Astrocyte (in vitro differentiated cells and primary cell): ENCODE measurements around the gene FCER1A. TPM values are rescaled to one million over a fixed set of nuclear protein-coding genes. Genes with fewer than 3 reads are reported as not detected.
"Not testable (repeated sequence)": the region's sequence is repeated elsewhere in the genome, so short reads cannot be mapped to it uniquely, and the experiment has no call there.

Experiments used
- DNase-seq: peaks from one replicate; pipeline ENCODE4 v3.0.0-alpha.2; 2010; ENCODE audit warnings: low read depth
- FAIRE-seq: peaks from 2 replicates; lab custom pipeline; 2011; peaks lifted over from hg19 to GRCh38; lab: Jason Lieb, UNC
- H2AFZ ChIP-seq: 2 replicates; pipeline ENCODE4 v1.6.0; 2012; ENCODE audit warnings: low read depth, low read length, inconsistent platforms
- H3K27ac ChIP-seq: 2 replicates; pipeline ENCODE4 v1.5.1; 2011; ENCODE audit warnings: low read depth, low read length, inconsistent platforms
- H3K27me3 ChIP-seq: 2 replicates; pipeline ENCODE4 v1.6.0; 2011; ENCODE audit warnings: low read length, inconsistent platforms; ENCODE audit not compliant: insufficient read depth
- H3K36me3 ChIP-seq: 2 replicates; pipeline ENCODE4 v1.5.1; 2011; ENCODE audit warnings: low read length, inconsistent platforms; ENCODE audit not compliant: insufficient read depth
- H3K4me1 ChIP-seq: 2 replicates; pipeline ENCODE4 v1.5.1; 2011; ENCODE audit warnings: low read length, inconsistent platforms; ENCODE audit not compliant: insufficient read depth
- H3K4me2 ChIP-seq: 2 replicates; pipeline ENCODE4 v1.6.0; 2012; ENCODE audit warnings: low read length, inconsistent platforms
- H3K4me3 ChIP-seq: 2 replicates; pipeline ENCODE4 v1.5.1; 2011; ENCODE audit warnings: low read depth, mild to moderate bottlenecking, low read length, inconsistent platforms; ENCODE audit not compliant: insufficient read depth
- H3K79me2 ChIP-seq: 2 replicates; pipeline ENCODE4 v1.6.0; 2012; ENCODE audit warnings: mild to moderate bottlenecking, low read length, inconsistent platforms; ENCODE audit not compliant: insufficient read depth
- H3K9ac ChIP-seq: 2 replicates; pipeline ENCODE4 v1.6.0; 2012; ENCODE audit warnings: mild to moderate bottlenecking, low read length, inconsistent platforms
- H3K9me3 ChIP-seq: 2 replicates; pipeline ENCODE4 v1.5.1; 2012; ENCODE audit warnings: low read depth, mild to moderate bottlenecking, low read length, inconsistent platforms; ENCODE audit not compliant: insufficient read depth
- H4K20me1 ChIP-seq: 2 replicates; pipeline ENCODE4 v1.6.0; 2012; ENCODE audit warnings: low read length, inconsistent platforms; ENCODE audit not compliant: insufficient read depth
- H3K27ac Mint-ChIP-seq: one replicate; pipeline ENCODE4 v1.8.0; 2021; ENCODE audit warnings: mild to moderate bottlenecking, mixed read lengths; ENCODE audit not compliant: unreplicated experiment
- H3K27me3 Mint-ChIP-seq: one replicate; pipeline ENCODE4 v1.8.0; 2021; ENCODE audit warnings: low read depth, mixed read lengths; ENCODE audit not compliant: unreplicated experiment
- H3K36me3 Mint-ChIP-seq: one replicate; pipeline ENCODE4 v1.8.0; 2021; ENCODE audit warnings: low read depth, mixed read lengths; ENCODE audit not compliant: unreplicated experiment
- H3K4me1 Mint-ChIP-seq: one replicate; pipeline ENCODE4 v1.8.0; 2021; ENCODE audit warnings: low read depth, mixed read lengths; ENCODE audit not compliant: unreplicated experiment
- H3K4me3 Mint-ChIP-seq: one replicate; pipeline ENCODE4 v1.8.0; 2021; ENCODE audit warnings: mild to moderate bottlenecking, moderate library complexity, mixed read lengths; ENCODE audit not compliant: unreplicated experiment
- H3K9me3 Mint-ChIP-seq: one replicate; pipeline ENCODE4 v1.8.0; 2021; ENCODE audit warnings: mild to moderate bottlenecking, mixed read lengths; ENCODE audit not compliant: unreplicated experiment
- CTCF ChIP-seq: IDR thresholded peaks from 2 replicates; pipeline ENCODE4 v1.5.1; 2011; ENCODE audit warnings: low read depth, mild to moderate bottlenecking, inconsistent platforms, low read length, moderate library complexity; ENCODE audit not compliant: insufficient read depth
- EZH2 ChIP-seq: IDR thresholded peaks from 2 replicates; pipeline ENCODE4 v1.6.1; 2012; ENCODE audit warnings: mild to moderate bottlenecking, low read length, inconsistent platforms; ENCODE audit not compliant: insufficient read depth
- total RNA-seq: library from RNA; stranded (reverse); gene quantifications from 2 replicates; pipeline ENCODE4 v1.2.1, GENCODE V29; 2021

FCER1A gene
- total RNA-seq, 1 donor from 2014 or later = not detected

- FAIRE-seq = no peak
- no peak for TF ChIP-seq CTCF
- TF ChIP-seq EZH2 = no peak
- Histone ChIP-seq H3K79me2 (no peaks in the 10 kb centered on the region), H3K9ac (no peak overlapping the region), H4K20me1 (no peaks in the 10 kb centered on the region), H3K9me3 (no peaks in the 10 kb centered on the region), H3K4me1 (no peaks in the 10 kb centered on the region), H3K27ac (no peak overlapping the region), H3K36me3 (no peaks in the 10 kb centered on the region), H3K4me3 (no peak overlapping the region), H2AFZ (no peak overlapping the region), H3K4me2 (no peak overlapping the region), H3K27me3 (no peaks in the 10 kb centered on the region)
- H3K9me3 Mint-ChIP-seq = no peaks in the 10 kb centered on the region
- no peak for DNase-seq
- no peak overlapping the region for H3K27ac Mint-ChIP-seq
- no peaks in the 10 kb centered on the region for H3K36me3 Mint-ChIP-seq
- no peak overlapping the region for H3K4me3 Mint-ChIP-seq
- H3K27me3 Mint-ChIP-seq = no peaks in the 10 kb centered on the region
- H3K4me1 Mint-ChIP-seq = peaks cover 12% of the 10 kb centered on the region
These were observed 39.6 kb downstream of the FCER1A start for GRCh38 chr1:159341736-159342135.

GRCh38 chr1:159342761-159343425, 40.8 kb downstream of the FCER1A start:
- H3K4me3 Mint-ChIP-seq = no peak overlapping the region
- H3K27ac ChIP-seq = no peak overlapping the region
- H3K27me3 Mint-ChIP-seq = no peaks in the 10 kb centered on the region
- H3K4me1 ChIP-seq = no peaks in the 10 kb centered on the region
- H3K4me3 ChIP-seq = no peak overlapping the region
- no peaks in the 10 kb centered on the region for H3K9me3 ChIP-seq
- no peaks in the 10 kb centered on the region for H3K9me3 Mint-ChIP-seq
- H3K36me3 Mint-ChIP-seq = no peaks in the 10 kb centered on the region
- DNase-seq = no peak
- no peaks in the 10 kb centered on the region for H3K79me2 ChIP-seq
- TF ChIP-seq EZH2 = no peak
- no peak for TF ChIP-seq CTCF
- no peaks in the 10 kb centered on the region for H4K20me1 ChIP-seq
- no peak for FAIRE-seq
- H2AFZ ChIP-seq = no peak overlapping the region
- H3K4me1 Mint-ChIP-seq = peaks cover 12% of the 10 kb centered on the region
- H3K27ac Mint-ChIP-seq = no peak overlapping the region
- H3K9ac ChIP-seq = no peak overlapping the region
- no peaks in the 10 kb centered on the region for H3K27me3 ChIP-seq
- no peak overlapping the region for H3K4me2 ChIP-seq
- no peaks in the 10 kb centered on the region for H3K36me3 ChIP-seq

- not testable (repeated sequence) for H4K20me1 ChIP-seq, H3K4me1 ChIP-seq, H3K36me3 Mint-ChIP-seq, H2AFZ ChIP-seq, H3K9me3 Mint-ChIP-seq, H3K27ac ChIP-seq, FAIRE-seq, H3K9ac ChIP-seq, H3K4me3 ChIP-seq, H3K4me1 Mint-ChIP-seq, H3K36me3 ChIP-seq, H3K27me3 Mint-ChIP-seq, H3K4me2 ChIP-seq, H3K27ac Mint-ChIP-seq, H3K79me2 ChIP-seq, H3K4me3 Mint-ChIP-seq, H3K27me3 ChIP-seq, H3K9me3 ChIP-seq, DNase-seq
These were observed 47.2 kb downstream of the FCER1A start for GRCh38 chr1:159349374-159349773.
